ENCODE measurements around the gene C1QTNF6.

Gene C1QTNF6

GRCh38 chr22:37153901-37154300, 34.1 kb downstream of the C1QTNF6 start:
- Histone ChIP-seq H3K27me3 (peaks cover 10% of the 10 kb centered on the region), H3K27ac (no peak overlapping the region), H3K36me3 (no peaks in the 10 kb centered on the region), H3K4me3 (ENCODE audit: low read depth in 1 of 2, low read length in 1 of 2) (no peak overlapping the region), H3K4me1 (ENCODE audit: control insufficient read depth in 1 of 2, insufficient read depth in 1 of 2, low read depth in 1 of 2, low read length in 1 of 2) (peaks cover 0 to 7% of the 10 kb centered on the region in 2 experiments), H3K9me3 (no peaks in the 10 kb centered on the region)
- TF ChIP-seq CTCF (IDR thresholded peaks at IDR 0.05): no peak

GRCh38 chr22:37151401-37151800, 36.6 kb downstream of the C1QTNF6 start:
- TF ChIP-seq CTCF (IDR thresholded peaks at IDR 0.05): no peak
- H3K4me1 ChIP-seq (ENCODE audit: control insufficient read depth in 1 of 2, insufficient read depth in 1 of 2, low read depth in 1 of 2, low read length in 1 of 2): no peaks in the 10 kb centered on the region
- H3K36me3 ChIP-seq: no peaks in the 10 kb centered on the region
- H3K27ac ChIP-seq: no peak overlapping the region
- no peaks in the 10 kb centered on the region for H3K27me3 ChIP-seq
- H3K4me3 ChIP-seq (ENCODE audit: low read depth in 1 of 2, low read length in 1 of 2): no peak overlapping the region
- no peaks in the 10 kb centered on the region for H3K9me3 ChIP-seq

- Histone ChIP-seq H3K9me3 (no peaks in the 10 kb centered on the region), H3K27me3 (no peaks in the 10 kb centered on the region), H3K36me3 (no peaks in the 10 kb centered on the region), H3K4me1 (ENCODE audit: control insufficient read depth in 1 of 2, insufficient read depth in 1 of 2, low read depth in 1 of 2, low read length in 1 of 2) (no peaks in the 10 kb centered on the region), H3K4me3 (ENCODE audit: low read depth in 1 of 2, low read length in 1 of 2) (no peak overlapping the region), H3K27ac (no peak overlapping the region)
- TF ChIP-seq CTCF (IDR thresholded peaks at IDR 0.05): no peak
These were observed 37.3 kb downstream of the C1QTNF6 start for GRCh38 chr22:37150701-37151100.

GRCh38 chr22:37148742-37149665, 39.0 kb downstream of the C1QTNF6 start:
- no peak overlapping the region for H3K4me3 ChIP-seq (ENCODE audit: low read depth in 1 of 2, low read length in 1 of 2)
- no peaks in the 10 kb centered on the region for H3K27me3 ChIP-seq
- H3K4me1 ChIP-seq (ENCODE audit: control insufficient read depth in 1 of 2, insufficient read depth in 1 of 2, low read depth in 1 of 2, low read length in 1 of 2): no peaks in the 10 kb centered on the region
- no peaks in the 10 kb centered on the region for H3K9me3 ChIP-seq
- TF ChIP-seq CTCF (IDR thresholded peaks at IDR 0.05): no peak
- no peak overlapping the region for H3K27ac ChIP-seq
- no peaks in the 10 kb centered on the region for H3K36me3 ChIP-seq

GRCh38 chr22:37148031-37148651, 39.9 kb downstream of the C1QTNF6 start:
- no peak for TF ChIP-seq CTCF (IDR thresholded peaks at IDR 0.05)
- no peaks in the 10 kb centered on the region for H3K9me3 ChIP-seq
- no peaks in the 10 kb centered on the region for H3K36me3 ChIP-seq
- H3K4me1 ChIP-seq (ENCODE audit: control insufficient read depth in 1 of 2, insufficient read depth in 1 of 2, low read depth in 1 of 2, low read length in 1 of 2): no peaks in the 10 kb centered on the region
- no peak overlapping the region for H3K4me3 ChIP-seq (ENCODE audit: low read depth in 1 of 2, low read length in 1 of 2)
- no peak overlapping the region for H3K27ac ChIP-seq
- no peaks in the 10 kb centered on the region for H3K27me3 ChIP-seq

Data from neutrophil (primary cell).